GM18951 (cell line): Measurements from ENCODE around the gene TSHR.

ENCODE experiments used
- POLR2A ChIP-seq: IDR thresholded peaks from 4 replicates; pipeline ENCODE4 v1.6.1; 2011; ENCODE audit warnings: mild to moderate bottlenecking; ENCODE audit not compliant: insufficient read length, insufficient read depth; ENCODE audit errors: extremely low read depth
- in situ Hi-C: fragments of 300-500 bp; cut with MboI; formaldehyde crosslinking; loops from one replicate; pipeline ENCODE4 v1.12.0; 2022; ENCODE audit warnings: low sequenced_read_pairs, mixed read lengths, inconsistent platforms; ENCODE audit not compliant: unreplicated experiment

Gene TSHR

DNA sequence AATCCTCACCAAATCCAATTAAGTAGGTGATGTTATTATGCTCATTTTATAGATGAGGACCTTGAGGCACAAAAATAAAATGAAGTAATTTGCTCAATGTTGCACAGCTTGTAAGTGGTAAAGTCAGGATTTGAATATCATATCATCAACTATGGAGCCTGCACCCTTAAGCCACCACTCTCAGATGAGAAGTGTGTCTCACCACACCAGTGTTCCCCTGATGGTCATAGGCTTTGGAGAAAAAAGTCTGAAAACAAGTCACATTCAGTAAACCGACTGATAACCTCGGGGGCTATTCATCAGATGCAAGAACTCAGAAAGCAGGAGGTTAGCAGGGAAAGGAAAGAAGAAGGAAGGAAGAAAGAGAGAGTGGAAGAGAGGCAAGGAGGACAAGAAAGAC, 2.8 kb downstream of the TSHR start:
- no peak for TF ChIP-seq POLR2A
- in situ Hi-C loops, result no loop called here

DNA sequence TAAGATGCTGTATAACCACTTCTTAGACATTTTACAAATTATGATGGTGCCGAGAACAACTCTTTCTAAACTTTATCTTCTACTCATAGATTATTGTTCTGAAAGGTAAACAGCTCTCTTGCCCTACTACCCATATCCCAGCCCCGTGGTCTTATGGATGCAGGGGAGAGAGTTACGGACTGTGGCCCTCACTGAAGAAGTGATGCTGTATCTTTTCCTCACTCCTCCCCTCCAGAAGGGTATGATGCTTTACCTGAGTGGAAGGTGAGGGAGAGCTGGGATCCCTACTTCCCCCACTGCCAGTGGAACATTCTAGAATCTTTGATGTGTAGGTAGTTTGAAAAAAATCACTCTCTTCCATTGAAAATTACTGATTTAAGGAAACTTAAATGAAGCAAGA, 3.5 kb downstream of the TSHR start:
- no peak for TF ChIP-seq POLR2A
- in situ Hi-C loops, result no loop called here

DNA sequence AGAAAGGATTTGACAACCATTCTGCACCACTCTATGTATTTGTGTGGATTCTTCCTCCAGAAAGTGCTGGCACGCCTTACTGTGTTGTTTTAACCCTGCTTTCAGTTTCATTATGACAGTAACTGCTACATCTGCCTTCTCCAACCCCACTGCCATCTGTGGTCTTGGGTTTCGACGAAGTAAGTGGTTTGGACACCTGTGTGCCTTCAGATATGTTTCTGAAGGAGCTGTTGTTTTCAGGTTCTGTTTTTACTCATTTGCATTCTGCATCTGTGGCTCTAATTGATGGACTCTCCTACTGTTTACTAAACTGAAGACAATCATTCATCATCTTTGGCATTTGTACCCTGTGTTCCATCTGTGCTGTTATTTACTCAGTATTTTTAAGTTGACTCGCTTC, 4.1 kb downstream of the TSHR start:
- no peak for TF ChIP-seq POLR2A
- in situ Hi-C loops, result no loop called here

DNA sequence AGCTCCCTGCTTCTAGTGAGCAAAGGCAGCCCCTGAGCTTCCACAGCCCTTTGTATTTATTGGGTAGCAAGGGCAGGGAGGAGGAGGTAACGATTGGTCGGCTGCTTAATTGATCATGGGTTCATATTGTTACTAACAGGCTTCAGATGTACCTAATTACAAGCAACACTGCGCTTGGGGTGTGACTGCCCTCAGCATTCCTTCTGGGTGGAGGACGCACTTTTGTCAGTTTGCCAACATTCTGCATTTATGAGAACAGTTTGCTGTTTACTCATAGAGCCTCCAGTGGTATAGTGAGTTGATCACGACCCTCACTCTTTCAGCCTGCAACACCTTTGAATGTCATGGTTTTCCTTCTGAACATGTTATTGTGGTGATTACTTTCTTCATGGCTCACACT, 9.6 kb downstream of the TSHR start:
- no peak for TF ChIP-seq POLR2A
- in situ Hi-C loops, result no loop called here

DNA sequence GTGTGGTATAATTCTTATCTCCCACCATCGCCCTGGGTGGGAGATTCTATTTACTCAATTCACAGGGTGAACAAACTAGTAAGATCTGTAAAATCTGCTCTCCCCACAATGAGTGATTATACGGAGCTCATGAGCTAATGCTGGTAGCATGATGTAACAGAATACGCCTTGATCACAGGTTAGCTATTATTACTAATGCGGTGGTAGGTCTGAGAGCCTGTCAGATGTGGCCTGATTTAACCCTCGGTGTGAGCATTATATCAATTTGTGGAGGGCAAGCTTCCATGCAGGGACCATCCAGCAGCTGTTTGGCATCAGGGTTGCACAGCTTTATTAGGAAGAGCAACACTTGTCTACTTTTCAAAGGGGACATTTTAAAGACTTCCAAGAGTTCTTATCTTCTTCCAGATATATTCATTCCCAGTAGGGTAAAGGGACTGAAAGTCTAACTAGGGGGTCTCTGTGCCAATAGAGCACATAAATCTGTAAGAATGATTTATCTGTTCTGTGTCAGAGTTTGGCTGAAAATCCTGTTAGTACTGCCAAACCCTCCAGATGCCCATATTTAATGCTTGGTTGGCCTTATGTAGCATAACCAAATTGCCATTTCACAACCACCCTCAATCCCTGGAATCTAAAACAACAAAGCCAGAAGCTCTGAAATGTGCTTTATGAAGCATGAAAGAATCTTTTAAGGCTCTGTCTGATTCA, 18.7 kb downstream of the TSHR start:
- no peak for TF ChIP-seq POLR2A
- in situ Hi-C loops, result no loop called here

DNA sequence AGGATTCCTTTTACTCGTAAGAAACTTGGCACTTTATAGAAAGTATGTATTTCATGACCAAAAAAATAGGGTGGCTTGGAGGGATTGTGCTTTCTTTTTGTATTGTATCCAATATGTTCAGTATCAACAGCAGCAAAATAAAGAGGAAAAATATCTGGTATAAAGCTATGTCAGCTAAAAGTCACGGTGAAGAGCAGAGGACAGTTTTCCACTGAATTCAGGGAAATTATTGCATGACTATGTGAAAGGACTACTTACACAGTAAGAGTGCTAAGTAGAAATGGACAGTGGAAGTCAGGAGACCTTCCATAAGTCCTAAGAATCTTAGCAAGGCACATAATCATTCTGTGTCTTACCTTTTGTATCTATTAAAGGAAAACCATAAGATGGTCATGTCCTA, 19.3 kb downstream of the TSHR start:
- TF ChIP-seq POLR2A, result no peak
- in situ Hi-C loops, result loop anchor here (25.0 kb wide), 2 partner anchors 188 to 488 kb away; no protein-coding TSS in a partner anchor

DNA sequence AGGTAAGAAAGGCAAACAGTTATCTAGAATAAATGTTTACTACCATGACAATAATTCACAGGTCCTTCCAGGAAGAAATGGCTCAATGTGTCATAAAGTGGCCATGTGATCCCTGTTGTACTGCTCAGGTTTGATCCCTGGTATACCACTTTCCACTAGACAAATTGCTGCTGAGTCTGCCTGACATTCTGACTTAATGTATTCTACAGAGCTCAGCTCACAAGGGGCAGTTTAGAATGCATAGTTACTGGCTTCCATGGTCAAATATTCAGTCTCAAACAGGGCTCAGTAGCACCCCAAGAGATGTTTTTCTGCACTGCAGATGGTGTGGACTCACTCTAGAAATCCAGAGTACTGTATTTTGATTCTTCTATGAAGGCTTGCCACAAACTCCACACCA, 21.8 kb downstream of the TSHR start:
- in situ Hi-C loops, result loop anchor here (25.0 kb wide), 2 partner anchors 185 to 485 kb away; no protein-coding TSS in a partner anchor
- no peak for TF ChIP-seq POLR2A

DNA sequence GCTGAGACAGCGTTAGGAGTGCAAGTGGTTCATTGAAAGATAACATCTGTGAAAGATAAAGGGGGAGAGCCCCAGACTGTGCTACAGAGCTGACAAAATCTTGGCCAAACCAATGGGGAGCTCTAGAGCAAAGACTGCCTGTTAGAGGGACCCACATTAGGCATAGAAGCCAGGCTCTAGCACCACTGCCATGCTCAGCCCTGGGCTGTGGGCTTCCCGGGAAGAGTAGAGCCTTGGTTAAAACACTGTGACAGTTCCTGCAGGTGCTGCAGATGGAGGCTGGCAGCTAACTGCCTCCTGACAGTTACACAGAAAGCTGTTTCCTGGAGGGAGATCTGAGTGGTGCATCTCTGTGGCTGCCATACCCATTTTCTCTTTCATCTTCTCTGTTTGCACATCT, 23.0 kb downstream of the TSHR start:
- in situ Hi-C loops, result loop anchor here (25.0 kb wide), 2 partner anchors 184 to 484 kb away; no protein-coding TSS in a partner anchor

DNA sequence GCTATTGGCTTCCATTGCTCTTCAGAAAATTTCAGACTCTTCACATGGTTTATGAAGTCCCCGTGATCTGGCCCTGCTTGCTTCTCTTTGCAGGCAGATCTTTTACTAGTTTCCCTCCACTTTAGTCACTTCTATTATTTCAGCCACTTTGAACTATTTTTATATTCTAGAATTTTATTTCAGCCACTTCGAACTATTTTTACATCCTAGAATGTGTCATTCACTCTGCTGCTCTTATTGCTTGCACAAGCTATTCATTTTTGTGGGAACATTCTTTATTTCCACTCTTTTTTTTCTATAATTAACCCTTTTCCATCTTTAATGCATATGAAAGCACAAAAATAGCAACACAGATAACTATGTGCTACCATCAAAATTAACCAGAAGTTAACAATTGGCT, 24.5 kb downstream of the TSHR start:
- TF ChIP-seq POLR2A, result no peak
- in situ Hi-C loops, result loop anchor here (25.0 kb wide), 2 partner anchors 182 to 482 kb away; no protein-coding TSS in a partner anchor

More for the DNA sequence above, 23.0 kb downstream of the TSHR start:
- no peak for TF ChIP-seq POLR2A

DNA sequence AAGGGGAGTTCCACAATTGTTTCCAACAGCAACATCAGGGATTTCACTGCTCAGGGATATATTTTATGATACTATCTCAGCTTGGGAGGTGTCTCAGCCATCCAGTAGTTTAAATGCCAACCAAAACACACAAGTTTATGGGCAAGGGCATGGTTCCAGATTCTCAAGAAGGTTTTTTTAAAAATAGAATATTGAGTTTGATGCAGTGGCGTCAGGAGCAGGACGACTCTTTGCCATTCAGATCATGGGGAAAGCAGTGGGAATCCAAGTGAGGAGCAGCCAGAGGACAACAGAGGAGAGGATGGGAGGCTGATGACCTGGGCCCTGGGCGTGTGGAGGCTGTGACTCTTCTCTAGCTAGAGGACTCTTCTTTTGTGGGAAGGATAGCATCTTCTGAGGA, 25.7 kb downstream of the TSHR start:
- in situ Hi-C loops, result loop anchor here (25.0 kb wide), 2 partner anchors 181 to 481 kb away; no protein-coding TSS in a partner anchor
- no peak for TF ChIP-seq POLR2A

DNA sequence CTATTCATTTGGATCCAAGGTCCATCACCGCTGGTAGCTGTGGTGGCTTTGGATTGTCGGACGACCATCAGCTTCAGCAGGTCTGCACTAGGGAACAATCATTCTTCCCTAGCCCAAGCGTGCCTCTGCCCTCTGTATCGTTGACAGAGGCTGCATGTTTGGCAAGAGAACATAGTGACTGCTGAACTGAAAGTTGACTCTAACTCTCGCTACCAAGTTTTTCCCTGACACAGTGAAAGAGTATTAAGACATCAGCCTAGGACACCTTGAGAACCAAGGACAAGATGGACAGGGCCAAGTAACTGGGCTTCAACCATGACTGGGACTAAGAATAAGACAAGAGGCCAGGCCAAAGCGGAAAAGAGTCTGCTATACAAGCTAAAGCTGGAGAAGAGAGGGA, 26.3 kb downstream of the TSHR start:
- no peak for TF ChIP-seq POLR2A
- in situ Hi-C loops, result loop anchor here (25.0 kb wide), 2 partner anchors 181 to 481 kb away; no protein-coding TSS in a partner anchor

DNA sequence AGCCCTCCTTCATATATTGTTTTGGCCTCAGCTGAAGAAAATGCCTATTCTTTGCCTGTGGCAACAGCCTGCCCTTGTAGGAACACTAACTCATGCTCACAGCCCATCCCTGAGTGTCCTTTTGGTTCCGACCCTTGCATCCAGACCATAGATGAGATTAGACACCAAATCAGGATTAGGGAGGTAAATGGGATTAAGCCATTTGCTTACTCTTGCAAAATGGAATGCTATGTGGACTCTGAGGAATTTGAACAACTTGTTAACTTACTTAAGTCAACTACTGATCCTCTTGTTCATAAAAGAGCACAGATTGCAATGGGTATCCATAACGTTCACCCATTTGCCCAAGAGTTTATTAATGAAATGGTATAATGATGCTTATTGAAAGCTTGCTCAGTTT, 27.3 kb downstream of the TSHR start:
- in situ Hi-C loops, result loop anchor here (25.0 kb wide), 2 partner anchors 180 to 480 kb away; no protein-coding TSS in a partner anchor
- no peak for TF ChIP-seq POLR2A

DNA sequence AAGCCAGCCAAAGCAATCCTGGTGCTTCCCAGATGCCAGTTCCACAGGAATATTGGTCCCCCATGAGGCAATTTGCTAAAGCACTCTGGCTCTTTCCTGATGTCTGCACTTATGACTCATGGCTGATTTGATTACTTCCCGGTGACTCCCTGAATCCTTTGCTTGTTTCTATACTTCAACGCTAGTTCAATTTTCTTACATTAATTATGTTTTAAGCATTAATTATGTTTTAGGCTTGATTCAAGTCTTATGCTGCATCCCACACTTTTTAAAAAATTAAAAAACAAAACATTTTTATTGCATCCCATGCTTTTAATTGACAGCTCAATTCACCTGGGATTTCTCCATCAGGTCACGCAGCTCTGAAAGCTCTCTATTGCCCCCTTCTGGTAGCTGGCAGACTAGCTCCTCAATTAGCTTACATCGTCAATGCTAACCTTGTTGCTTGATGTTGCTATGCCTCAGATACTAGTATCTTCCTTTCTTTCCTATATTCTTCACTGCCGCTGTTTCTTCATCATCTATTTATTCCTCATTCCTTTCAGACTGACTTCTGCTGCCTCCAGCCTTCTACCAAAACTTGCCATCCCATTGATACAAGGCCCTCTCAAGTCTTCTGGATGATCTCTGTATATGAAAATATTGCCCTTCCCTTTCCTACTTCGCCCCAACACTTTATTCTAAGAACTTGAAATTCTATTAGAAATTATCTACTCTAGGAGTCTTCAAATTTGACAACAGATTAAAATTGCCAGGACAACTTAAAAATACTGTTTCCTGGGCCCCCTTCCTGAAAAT, 32.0 kb downstream of the TSHR start:
- TF ChIP-seq POLR2A, result no peak
- in situ Hi-C loops, result loop anchor here (25.0 kb wide), 2 partner anchors 175 to 475 kb away; no protein-coding TSS in a partner anchor
